Activated B cell treated with CpG ODN at 0.5 μM for 24 hours (primary cell): ENCODE data around the gene KIF26B. TPM values are rescaled to one million over a fixed set of nuclear protein-coding genes. Genes with fewer than 3 reads are reported as not detected.

Source experiments
- ATAC-seq: fragments of 200-7000 bp; cut with Tn5 transposase; one replicate; pipeline ENCODE4 v1.10.0; 2021; ENCODE audit warnings: low read depth, mild to moderate bottlenecking, moderate library complexity
- CTCF ChIA-PET: fragments of 350-600 bp; sonication (Branson Sonifier 250); formaldehyde crosslinking; loops from one replicate; lab custom pipeline; 2021; ENCODE audit warnings: antibody characterized with exemption; lab: Charles Lee
- POLR2A ChIA-PET: fragments of 350-600 bp; sonication (Branson Sonifier 250); formaldehyde crosslinking; loops from one replicate; lab custom pipeline; 2021; ENCODE audit warnings: antibody characterized with exemption; lab: Charles Lee
- DNase-seq: peaks from one replicate; pipeline ENCODE4 v3.0.0; 2022
- H3K27ac Mint-ChIP-seq: one replicate; pipeline ENCODE4 v1.8.0; 2020; ENCODE audit warnings: mixed read lengths
- H3K27me3 Mint-ChIP-seq: one replicate; pipeline ENCODE4 v1.8.0; 2021; ENCODE audit warnings: mixed read lengths
- H3K36me3 Mint-ChIP-seq: one replicate; pipeline ENCODE4 v1.8.0; 2021; ENCODE audit warnings: low read depth, mixed read lengths
- H3K4me1 Mint-ChIP-seq: one replicate; pipeline ENCODE4 v1.8.0; 2021; ENCODE audit warnings: mixed read lengths
- H3K4me3 Mint-ChIP-seq: one replicate; pipeline ENCODE4 v1.8.0; 2020; ENCODE audit warnings: mild to moderate bottlenecking, mixed read lengths
- H3K9me3 Mint-ChIP-seq: one replicate; pipeline ENCODE4 v1.8.0; 2020; ENCODE audit warnings: mixed read lengths
- intact Hi-C: fragments of 100-400 bp; cut with micrococcal nuclease; formaldehyde crosslinking; loops from one replicate; pipeline ENCODE4 v1.15.1; 2024
- total RNA-seq: library from RNA; stranded (reverse); gene quantifications from 2 replicates; pipeline ENCODE4 v1.2.3, GENCODE V29; 2022
- TF ChIP-seq, protein P1 (sequence below): fragments of 200-600 bp; IDR thresholded peaks from one replicate; pipeline ENCODE4 v1.8.0; 2022; ENCODE audit warnings: antibody characterized with exemption, mild to moderate bottlenecking

KIF26B gene
- total RNA-seq, 1 donor from 2014 or later = 1.7 TPM

- Mint-ChIP-seq H3K27me3 (no peaks in the 10 kb centered on the region), H3K36me3 (no peaks in the 10 kb centered on the region), H3K4me1 (no peaks in the 10 kb centered on the region), H3K9me3 (no peaks in the 10 kb centered on the region), H3K27ac (no peak overlapping the region), H3K4me3 (no peak overlapping the region)
- POLR2A ChIA-PET = no interaction called here
- CTCF ChIA-PET = no interaction called here
- no peak for ATAC-seq
- DNase-seq = no peak
- TF ChIP-seq, protein P1, sequence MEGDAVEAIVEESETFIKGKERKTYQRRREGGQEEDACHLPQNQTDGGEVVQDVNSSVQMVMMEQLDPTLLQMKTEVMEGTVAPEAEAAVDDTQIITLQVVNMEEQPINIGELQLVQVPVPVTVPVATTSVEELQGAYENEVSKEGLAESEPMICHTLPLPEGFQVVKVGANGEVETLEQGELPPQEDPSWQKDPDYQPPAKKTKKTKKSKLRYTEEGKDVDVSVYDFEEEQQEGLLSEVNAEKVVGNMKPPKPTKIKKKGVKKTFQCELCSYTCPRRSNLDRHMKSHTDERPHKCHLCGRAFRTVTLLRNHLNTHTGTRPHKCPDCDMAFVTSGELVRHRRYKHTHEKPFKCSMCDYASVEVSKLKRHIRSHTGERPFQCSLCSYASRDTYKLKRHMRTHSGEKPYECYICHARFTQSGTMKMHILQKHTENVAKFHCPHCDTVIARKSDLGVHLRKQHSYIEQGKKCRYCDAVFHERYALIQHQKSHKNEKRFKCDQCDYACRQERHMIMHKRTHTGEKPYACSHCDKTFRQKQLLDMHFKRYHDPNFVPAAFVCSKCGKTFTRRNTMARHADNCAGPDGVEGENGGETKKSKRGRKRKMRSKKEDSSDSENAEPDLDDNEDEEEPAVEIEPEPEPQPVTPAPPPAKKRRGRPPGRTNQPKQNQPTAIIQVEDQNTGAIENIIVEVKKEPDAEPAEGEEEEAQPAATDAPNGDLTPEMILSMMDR = no peak
- intact Hi-C loops = no loop called here
Measured at GRCh38 chr1:245325922-245326795, 171.4 kb downstream of the KIF26B start.

DNA sequence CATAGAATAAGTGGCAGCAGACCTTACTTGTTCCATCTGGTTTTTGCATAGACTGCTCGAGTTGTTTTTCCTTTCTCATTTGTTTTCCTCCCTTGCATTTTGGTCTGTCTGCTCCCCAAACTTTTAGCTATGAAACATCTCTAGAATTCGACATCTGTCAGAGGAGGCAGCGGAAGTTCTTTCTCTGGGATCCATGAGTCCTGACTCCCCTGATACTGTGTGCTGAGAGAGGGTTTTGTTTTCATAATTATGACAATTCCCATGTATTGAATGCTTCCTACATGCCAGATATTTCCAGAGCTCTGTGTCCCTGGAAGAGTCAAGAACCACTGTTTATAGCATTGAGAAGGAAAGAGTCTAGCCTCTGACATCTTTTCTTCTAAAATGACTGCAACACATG is 172.6 kb downstream of the KIF26B start:
- POLR2A ChIA-PET = no interaction called here

GRCh38 chr1:245327842-245328241 is 173.1 kb downstream of the KIF26B start:
- H3K4me3 Mint-ChIP-seq = no peak overlapping the region
- no peaks in the 10 kb centered on the region for H3K4me1 Mint-ChIP-seq
- intact Hi-C loops = no loop called here
- no peak for ATAC-seq
- no peaks in the 10 kb centered on the region for H3K36me3 Mint-ChIP-seq
- H3K9me3 Mint-ChIP-seq = no peaks in the 10 kb centered on the region
- H3K27ac Mint-ChIP-seq = no peak overlapping the region
- no peak for DNase-seq
- no peaks in the 10 kb centered on the region for H3K27me3 Mint-ChIP-seq
- CTCF ChIA-PET = no interaction called here
- POLR2A ChIA-PET = no interaction called here
- TF ChIP-seq, protein P1 = no peak

More for the DNA sequence above, 172.6 kb downstream of the KIF26B start:
- no peaks in the 10 kb centered on the region for H3K9me3 Mint-ChIP-seq
- no peaks in the 10 kb centered on the region for H3K36me3 Mint-ChIP-seq
- ATAC-seq = no peak
- H3K4me1 Mint-ChIP-seq = no peaks in the 10 kb centered on the region
- DNase-seq = no peak
- CTCF ChIA-PET = no interaction called here
- H3K27me3 Mint-ChIP-seq = no peaks in the 10 kb centered on the region
- intact Hi-C loops = no loop called here
- TF ChIP-seq, protein P1 = no peak
- no peak overlapping the region for H3K4me3 Mint-ChIP-seq
- H3K27ac Mint-ChIP-seq = no peak overlapping the region

DNA sequence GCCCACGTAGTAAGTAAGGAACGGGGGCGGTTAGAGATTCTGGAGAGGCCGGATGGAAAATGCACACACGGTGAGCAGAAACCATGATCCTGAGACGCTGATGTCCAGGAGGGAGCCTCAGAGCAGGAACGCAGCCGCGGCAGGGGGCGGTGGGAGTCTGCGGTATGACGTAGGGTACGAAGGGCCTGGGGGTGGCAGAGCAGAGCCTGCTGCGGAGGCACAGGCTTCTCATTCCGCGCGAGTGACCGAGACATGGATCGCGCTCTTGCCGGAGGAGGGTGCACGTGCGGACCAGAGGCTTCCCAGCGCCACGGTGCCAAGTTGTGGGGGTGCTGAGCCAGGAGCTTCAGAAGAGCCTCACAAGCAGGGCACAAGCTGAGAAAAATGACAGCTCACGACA is 176.2 kb downstream of the KIF26B start:
- Mint-ChIP-seq H3K27me3 (peaks cover 2% of the 10 kb centered on the region), H3K4me1 (no peaks in the 10 kb centered on the region), H3K36me3 (no peaks in the 10 kb centered on the region), H3K27ac (no peak overlapping the region), H3K4me3 (no peak overlapping the region), H3K9me3 (no peaks in the 10 kb centered on the region)
- TF ChIP-seq, protein P1 = no peak
- POLR2A ChIA-PET = no interaction called here
- ATAC-seq = no peak
- no peak for DNase-seq
- CTCF ChIA-PET = no interaction called here
- intact Hi-C loops = no loop called here

- ATAC-seq (no peak), DNase-seq (no peak)
- CTCF ChIA-PET = no interaction called here
- POLR2A ChIA-PET = no interaction called here
- Mint-ChIP-seq H3K27me3 (peaks cover 2% of the 10 kb centered on the region), H3K4me1 (no peaks in the 10 kb centered on the region), H3K36me3 (no peaks in the 10 kb centered on the region), H3K9me3 (no peaks in the 10 kb centered on the region), H3K27ac (no peak overlapping the region), H3K4me3 (no peak overlapping the region)
- TF ChIP-seq, protein P1 = no peak
- intact Hi-C loops = no loop called here
Measured at GRCh38 chr1:245332085-245332484, 177.3 kb downstream of the KIF26B start.
